SKM-1 (cell line): ENCODE results near the gene TBC1D25.
A peak's percentile ranks its signal among the peaks of the same experiment; 100 is the strongest.

Source experiments
- DNase-seq: peaks from one replicate; lab custom pipeline; 2025; ENCODE audit not compliant: unreplicated experiment; lab: John Stamatoyannopoulos, UW

The TBC1D25 gene, protein sequence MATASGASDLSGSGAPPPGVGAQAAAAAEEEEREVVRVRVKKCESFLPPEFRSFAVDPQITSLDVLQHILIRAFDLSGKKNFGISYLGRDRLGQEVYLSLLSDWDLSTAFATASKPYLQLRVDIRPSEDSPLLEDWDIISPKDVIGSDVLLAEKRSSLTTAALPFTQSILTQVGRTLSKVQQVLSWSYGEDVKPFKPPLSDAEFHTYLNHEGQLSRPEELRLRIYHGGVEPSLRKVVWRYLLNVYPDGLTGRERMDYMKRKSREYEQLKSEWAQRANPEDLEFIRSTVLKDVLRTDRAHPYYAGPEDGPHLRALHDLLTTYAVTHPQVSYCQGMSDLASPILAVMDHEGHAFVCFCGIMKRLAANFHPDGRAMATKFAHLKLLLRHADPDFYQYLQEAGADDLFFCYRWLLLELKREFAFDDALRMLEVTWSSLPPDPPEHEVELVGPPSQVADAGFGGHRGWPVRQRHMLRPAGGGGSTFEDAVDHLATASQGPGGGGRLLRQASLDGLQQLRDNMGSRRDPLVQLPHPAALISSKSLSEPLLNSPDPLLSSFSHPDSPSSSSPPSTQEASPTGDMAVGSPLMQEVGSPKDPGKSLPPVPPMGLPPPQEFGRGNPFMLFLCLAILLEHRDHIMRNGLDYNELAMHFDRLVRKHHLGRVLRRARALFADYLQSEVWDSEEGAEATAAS

GRCh38 chrX:48539345-48540027 lies at the start of gene TBC1D25:
TSS of gene TBC1D25 (plus strand) at chrX:48539714. CDS start at chrX:48539798, 84 bp downstream.
- DNase-seq: peak; percentile 93

DNA sequence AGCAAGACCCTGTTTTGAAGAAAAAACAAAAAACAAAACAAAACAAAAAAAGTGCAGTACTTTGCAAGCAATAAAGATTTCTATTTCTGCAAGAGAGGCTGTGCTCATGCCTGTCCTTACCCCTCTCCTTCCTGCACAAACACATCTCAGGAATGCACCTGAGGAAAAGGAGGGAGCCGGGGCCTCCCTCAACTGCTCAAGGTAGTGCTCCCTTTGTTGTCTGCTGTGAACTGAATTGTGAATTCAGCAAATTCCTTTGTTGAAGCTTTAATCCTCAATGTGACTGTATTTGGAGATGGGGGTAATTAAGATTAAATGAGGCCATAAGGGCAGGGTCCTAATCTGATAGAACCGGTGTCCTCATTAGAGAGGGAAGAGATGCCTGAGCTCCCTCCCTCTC lies 49.6 kb upstream of the TBC1D25 start:
- no peak for DNase-seq

DNA sequence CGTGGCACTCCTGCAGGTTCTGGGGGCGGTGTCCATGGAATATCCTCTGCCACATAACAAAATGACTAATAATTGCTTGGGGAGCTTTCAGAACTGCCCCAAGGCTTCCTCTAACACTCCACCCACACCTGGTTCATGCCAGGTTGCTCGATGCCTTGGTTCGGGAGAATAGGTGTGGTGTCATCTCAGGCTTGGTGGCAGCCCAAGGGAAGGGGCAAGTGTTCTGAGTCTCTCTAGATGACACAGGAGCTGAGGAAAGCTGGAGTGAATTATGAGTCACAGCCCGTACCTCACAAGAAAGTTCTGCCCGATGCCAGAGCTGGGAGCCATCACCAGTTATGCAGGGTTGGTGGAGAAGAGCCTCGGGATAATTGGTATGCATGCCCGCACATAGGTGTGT lies 48.9 kb upstream of the TBC1D25 start:
- no peak for DNase-seq

GRCh38 chrX:48491809-48492208 lies 47.7 kb upstream of the TBC1D25 start:
- DNase-seq: no peak

DNA sequence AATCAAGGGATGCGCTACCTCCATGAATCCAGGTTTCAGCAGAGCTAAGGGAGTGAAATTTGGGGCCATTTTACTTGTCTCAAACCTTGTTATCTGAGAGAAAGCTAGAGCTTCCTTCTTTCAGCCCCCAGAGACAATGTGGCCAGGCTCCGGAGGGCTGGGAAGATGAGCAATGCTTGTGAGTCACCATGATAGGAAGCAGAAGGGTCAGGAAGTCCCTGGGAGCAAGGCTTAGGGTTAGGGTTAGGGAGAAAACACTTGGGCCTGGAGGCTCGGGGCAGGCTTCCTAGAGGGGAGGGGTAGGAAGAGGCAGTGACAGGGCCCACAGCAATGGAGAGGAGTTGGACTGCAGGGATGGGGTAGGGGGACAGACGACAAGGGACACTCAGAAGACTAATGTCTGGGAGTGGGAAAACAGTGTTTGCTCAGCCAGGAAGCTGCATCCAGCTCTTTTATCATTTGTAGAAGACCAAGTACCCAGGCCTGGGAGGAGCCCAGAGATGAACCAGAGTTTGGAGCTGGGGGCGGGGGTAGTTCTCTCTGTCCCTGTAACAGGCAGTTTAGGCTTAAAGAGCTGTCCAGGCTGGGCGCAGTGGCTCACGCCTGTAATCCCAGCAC lies 47.1 kb upstream of the TBC1D25 start:
- DNase-seq: no peak

DNA sequence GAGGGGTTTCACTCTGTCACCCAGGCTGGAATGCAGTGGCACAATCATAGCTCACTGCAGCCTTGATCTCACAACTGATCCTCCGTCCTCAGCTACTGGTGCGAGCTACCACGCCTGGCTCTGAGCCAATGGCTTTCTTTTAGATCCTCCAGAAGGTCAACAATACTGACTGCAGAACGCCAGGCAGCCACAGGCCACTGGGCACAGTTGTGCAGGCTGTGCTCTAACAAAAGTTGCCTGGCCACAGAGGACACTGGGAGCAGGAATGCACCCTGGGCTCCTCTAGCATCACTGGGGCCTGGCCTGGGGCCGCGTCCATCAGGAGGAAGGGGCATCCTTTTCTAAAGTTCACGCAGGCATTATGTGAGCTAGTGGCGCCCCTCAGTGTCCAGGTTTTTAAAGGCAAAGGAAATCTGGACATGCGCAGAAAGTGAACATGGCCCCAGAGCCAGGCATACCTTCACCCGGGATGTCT lies 45.6 kb upstream of the TBC1D25 start:
- no peak for DNase-seq

DNA sequence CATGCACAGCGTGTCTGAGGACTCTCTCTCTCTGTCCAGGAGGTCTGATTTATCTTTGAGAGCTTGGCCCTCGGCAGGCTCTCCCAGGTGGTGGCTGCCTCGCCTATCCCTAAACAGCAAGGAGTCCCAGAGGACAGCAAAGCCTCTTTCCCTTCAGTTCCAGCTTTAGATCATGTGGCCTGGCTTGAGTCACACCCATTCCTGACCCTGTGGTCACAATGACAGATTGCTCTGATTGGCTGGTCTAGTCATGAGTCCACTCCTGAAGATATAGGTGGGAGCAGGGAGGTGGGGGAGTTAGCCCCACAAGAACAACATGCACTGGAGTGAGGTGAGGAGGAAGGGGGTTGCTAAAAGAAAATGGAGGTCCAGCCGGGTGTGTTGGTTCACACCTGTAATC lies 42.9 kb upstream of the TBC1D25 start:
- DNase-seq: no peak

GRCh38 chrX:48497871-48498270 lies 41.6 kb upstream of the TBC1D25 start:
- DNase-seq: no peak

DNA sequence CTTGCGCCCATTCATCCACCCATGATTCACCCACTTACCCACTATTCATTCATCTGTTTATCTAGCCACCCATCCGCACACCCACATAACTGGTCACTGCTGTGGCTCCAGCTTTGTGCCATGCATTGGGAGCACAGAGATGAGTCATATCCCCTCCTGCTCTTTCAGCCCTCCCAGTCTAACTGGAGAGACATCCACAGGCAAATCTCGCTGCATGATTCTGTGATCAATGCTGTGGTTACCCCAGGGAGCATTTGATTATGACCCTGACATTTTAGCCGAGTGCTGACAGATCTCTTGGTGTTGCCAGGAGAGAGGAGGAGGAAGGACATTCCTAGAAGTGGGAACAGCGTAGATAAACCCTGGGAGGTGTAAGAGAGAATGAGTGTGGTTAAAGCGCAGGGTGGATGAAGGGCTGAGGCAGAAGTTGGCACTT lies 41.1 kb upstream of the TBC1D25 start:
- DNase-seq: no peak

DNA sequence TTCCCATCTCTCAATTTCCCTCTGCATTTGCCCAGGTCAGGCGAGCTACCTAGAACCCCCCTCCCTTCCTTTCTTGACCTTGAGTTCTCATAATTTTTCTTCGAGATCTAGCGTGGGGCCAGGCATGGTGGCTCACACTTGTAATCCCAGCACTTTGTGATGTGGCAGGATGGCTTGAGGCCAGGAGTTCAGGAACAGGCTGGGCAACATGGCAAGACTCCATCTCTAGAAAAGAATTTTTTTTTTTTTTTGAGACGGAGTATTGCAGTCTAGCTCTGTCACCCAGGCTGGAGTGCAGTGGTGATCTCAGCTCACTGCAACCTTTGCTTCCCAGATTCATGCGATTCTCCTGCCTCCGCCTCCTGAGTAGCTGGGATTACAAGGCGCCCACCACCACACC lies 35.3 kb upstream of the TBC1D25 start:
- DNase-seq: no peak

- DNase-seq: no peak
Measured at GRCh38 chrX:48505481-48505880, 34.0 kb upstream of the TBC1D25 start.

- DNase-seq: no peak
Measured at GRCh38 chrX:48507246-48507645, 32.3 kb upstream of the TBC1D25 start.

DNA sequence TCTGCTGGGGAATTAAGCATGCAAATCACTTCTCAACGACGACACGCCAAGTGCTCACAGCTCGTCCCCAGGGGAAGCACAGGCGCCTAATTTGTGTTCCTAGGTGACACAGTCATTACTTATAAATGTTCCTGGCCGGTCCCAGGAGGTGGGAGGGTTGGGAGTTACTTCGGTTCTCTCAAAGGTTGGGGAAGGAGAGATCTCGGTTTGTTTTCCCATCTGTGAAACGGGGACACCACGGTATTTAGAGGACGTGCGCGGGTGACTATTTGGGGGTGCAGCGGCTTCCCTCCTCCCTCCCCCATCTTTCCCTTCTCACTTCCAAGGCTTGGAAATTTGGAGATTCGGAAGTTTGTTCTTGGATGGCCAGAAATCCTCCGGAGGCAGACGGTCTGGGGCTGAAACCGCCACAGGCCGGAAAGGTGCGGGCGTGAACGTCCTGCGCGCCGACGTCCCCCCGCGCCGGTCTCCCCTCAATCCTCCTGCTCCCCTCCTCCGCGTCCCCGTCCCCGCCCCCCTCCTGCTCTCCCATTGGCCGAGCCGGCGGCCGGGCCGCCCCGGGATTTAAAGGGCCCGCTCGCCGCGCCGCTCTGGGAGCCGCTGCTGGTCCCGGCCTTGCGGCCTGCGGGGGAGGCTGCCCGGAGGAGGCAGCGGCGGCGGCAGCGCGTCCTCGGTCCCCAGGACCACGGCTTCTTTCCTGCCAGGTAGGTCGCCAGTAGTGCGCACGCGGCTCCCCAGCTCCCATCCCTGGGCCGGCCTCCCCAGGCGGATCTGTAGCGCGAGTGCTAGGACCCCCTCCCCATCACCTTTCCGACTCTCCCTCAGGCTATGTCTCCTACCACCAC lies 30.9 kb upstream of the TBC1D25 start, which contains the start of gene PORCN:
Gene PORCN (plus strand): TSS at position 593 of the 845 bp plus-strand sequence. CDS start 829 bp downstream, outside the sequence.
- peak; percentile 2 for DNase-seq

DNA sequence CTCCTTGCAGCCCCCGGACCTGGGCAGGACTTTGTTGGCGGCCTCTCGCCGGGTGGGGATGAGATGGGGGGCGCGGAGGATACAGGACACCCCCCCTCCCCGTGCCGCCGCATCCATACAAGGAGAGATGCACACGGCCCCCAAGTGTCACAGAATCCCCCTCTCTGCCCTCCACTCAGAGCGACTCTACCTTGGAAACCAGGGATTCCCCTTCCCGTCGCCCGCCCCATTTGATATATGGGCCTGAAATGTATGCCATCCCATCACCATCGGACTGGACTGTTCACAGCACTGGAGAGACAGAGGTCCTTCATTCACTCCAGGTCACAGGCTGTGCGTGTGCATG lies 30.3 kb upstream of the TBC1D25 start:
- no peak for DNase-seq

- DNase-seq: no peak
Measured at GRCh38 chrX:48509619-48510018, 29.9 kb upstream of the TBC1D25 start.

GRCh38 chrX:48511560-48511959 lies 28.0 kb upstream of the TBC1D25 start:
- no peak for DNase-seq

- no peak for DNase-seq
Measured at GRCh38 chrX:48512371-48512935, 27.1 kb upstream of the TBC1D25 start.

DNA sequence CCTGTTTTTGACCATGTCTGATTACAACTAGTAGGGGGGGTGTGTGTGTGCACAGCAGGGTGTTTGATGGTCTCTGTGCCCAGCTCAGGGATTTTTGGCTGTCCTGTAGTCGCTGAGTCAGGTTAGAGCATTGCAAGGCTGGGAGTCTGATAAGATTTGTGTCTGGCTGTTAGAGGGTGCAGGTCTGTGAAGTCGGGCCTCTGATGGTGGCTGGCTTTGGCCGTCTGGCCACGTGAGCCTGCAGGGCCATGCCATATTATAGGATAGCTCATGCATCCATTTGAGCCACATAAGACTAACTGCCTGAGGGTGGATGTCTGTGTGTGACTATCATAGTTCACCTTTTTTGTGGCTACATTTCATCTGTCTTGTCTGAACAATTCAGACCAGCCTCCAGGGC lies 25.8 kb upstream of the TBC1D25 start:
- DNase-seq: no peak

- no peak for DNase-seq
Measured at GRCh38 chrX:48514126-48514806, 25.2 kb upstream of the TBC1D25 start.
